Left ventricle myocardium inferior (tissue), 1 donor: ENCODE data around the gene LHFPL2. TPM values are rescaled to one million over a fixed set of nuclear protein-coding genes. Genes with fewer than 3 reads are reported as not detected.

Experiments used
- DNase-seq: peaks from one replicate; pipeline ENCODE4 v3.0.0-alpha.2; 2020
- H3K27ac ChIP-seq: fragments of 200-600 bp; replicated peaks from 2 replicates; pipeline ENCODE4 v1.8.0; 2021
- H3K27me3 ChIP-seq: fragments of 200-600 bp; 2 replicates; pipeline ENCODE4 v1.8.0; 2021; ENCODE audit warnings: low read depth
- H3K36me3 ChIP-seq: fragments of 200-600 bp; 2 replicates; pipeline ENCODE4 v1.8.0; 2021
- H3K4me1 ChIP-seq: fragments of 200-600 bp; 2 replicates; pipeline ENCODE4 v1.8.0; 2021
- H3K4me3 ChIP-seq: fragments of 200-600 bp; 2 replicates; pipeline ENCODE4 v1.8.0; 2021; ENCODE audit warnings: mild to moderate bottlenecking, moderate library complexity
- H3K9me3 ChIP-seq: fragments of 200-600 bp; replicated peaks from 2 replicates; pipeline ENCODE4 v1.8.0; 2021
- CTCF ChIP-seq: fragments of 200-600 bp; IDR thresholded peaks from 2 replicates; pipeline ENCODE4 v1.8.0; 2021; ENCODE audit warnings: antibody characterized with exemption, mild to moderate bottlenecking, borderline replicate concordance
- intact Hi-C: fragments of 100-400 bp; cut with micrococcal nuclease; formaldehyde crosslinking; loops from one replicate; pipeline ENCODE4 v1.11.0; 2022
- total RNA-seq: library from RNA; stranded (reverse); fragmentation: NEBNext Ultra II Directional; extraction: Animal tissue kit (Norgen Biotek cat#: 25700); gene quantifications from one replicate; pipeline ENCODE4 v1.2.1, GENCODE V29; 2021
- donor health status: DM: no; HTN: yes; CAD: no; lungs with severe emphysema.

LHFPL2 gene
- total RNA-seq, 1 donor from 2014 or later, result 5.0 TPM

DNA sequence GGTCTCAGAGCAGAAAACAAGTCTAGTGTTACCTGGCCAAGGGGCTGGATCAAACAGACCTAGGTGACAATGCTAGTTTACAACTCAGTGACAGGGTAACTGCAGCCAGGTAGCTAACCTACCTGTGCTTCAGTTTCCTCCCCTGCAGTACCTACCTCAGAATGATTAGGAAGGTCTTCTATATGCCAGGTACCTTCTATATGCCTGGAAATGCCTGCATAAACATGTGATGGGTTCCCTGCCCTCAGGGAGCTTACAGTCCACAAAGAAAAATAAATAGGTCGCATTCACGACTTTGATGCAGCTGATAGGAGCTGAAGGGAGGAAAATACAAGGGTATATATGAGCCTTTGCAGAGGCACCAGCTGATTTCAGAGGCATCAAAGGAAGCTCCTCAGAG is 16.1 kb downstream of the LHFPL2 start:
- H3K36me3 ChIP-seq, result peaks cover 28% of the 10 kb centered on the region
- no peaks in the 10 kb centered on the region for H3K9me3 ChIP-seq
- no peaks in the 10 kb centered on the region for H3K27me3 ChIP-seq
- no peak overlapping the region for H3K27ac ChIP-seq
- no peak overlapping the region for H3K4me3 ChIP-seq
- intact Hi-C loops, result no loop called here
- DNase-seq, result no peak
- peaks cover 59% of the 10 kb centered on the region for H3K4me1 ChIP-seq
- TF ChIP-seq CTCF, result no peak

DNA sequence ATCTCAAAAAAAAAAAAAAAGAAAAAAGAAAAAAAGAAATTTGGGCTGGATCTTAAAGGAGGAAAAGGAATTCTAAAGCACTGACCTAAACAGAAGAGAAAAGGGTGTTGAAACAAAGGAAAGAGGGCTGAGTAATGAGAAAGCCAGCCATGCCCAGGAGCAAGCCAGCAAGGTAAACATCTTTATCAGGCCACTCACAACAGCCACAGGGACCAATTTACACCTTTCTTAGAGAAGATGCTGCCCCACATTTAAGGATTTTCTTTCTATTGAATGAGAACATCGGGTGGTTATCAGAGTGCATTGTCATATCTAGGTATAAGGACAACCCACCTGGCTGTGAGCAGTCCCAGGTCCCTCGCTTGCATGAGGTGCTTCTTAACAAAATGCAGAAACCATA is 16.6 kb downstream of the LHFPL2 start:
- Histone ChIP-seq H3K36me3 (peaks cover 28% of the 10 kb centered on the region), H3K27me3 (no peaks in the 10 kb centered on the region), H3K4me1 (peaks cover 58% of the 10 kb centered on the region), H3K4me3 (no peak overlapping the region), H3K27ac (no peak overlapping the region), H3K9me3 (no peaks in the 10 kb centered on the region)
- intact Hi-C loops, result no loop called here
- no peak for TF ChIP-seq CTCF
- DNase-seq, result no peak

DNA sequence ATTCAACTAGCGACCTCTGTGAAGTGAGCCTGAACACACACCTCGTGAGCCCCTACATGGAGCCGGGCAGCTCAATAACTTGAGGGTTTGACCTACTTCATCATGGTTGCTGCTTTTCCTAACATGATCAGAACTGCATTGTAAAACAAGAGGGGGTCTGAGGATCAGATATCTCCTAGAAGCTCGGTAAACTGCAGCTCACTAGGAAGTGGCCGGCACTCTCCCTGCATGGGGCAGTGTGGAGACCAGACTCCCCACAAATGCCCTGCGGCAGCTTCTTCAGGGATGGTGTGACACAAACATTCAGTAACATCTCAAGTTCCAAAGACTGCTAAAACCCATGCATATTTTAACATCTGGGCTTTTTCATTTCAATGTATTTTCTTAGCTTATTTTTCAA is 18.5 kb downstream of the LHFPL2 start:
- peaks cover 28% of the 10 kb centered on the region for H3K36me3 ChIP-seq
- H3K4me3 ChIP-seq, result no peak overlapping the region
- no peak overlapping the region for H3K27ac ChIP-seq
- intact Hi-C loops, result no loop called here
- DNase-seq, result no peak
- H3K27me3 ChIP-seq, result no peaks in the 10 kb centered on the region
- H3K9me3 ChIP-seq, result no peaks in the 10 kb centered on the region
- TF ChIP-seq CTCF, result no peak
- peaks cover 62% of the 10 kb centered on the region for H3K4me1 ChIP-seq

GRCh38 chr5:78629624-78630023 is 18.9 kb downstream of the LHFPL2 start:
- no peak for DNase-seq
- no peak for TF ChIP-seq CTCF
- no peaks in the 10 kb centered on the region for H3K27me3 ChIP-seq
- H3K27ac ChIP-seq, result no peak overlapping the region
- intact Hi-C loops, result no loop called here
- no peaks in the 10 kb centered on the region for H3K9me3 ChIP-seq
- H3K36me3 ChIP-seq, result peaks cover 28% of the 10 kb centered on the region
- H3K4me3 ChIP-seq, result no peak overlapping the region
- H3K4me1 ChIP-seq, result peaks cover 62% of the 10 kb centered on the region

DNA sequence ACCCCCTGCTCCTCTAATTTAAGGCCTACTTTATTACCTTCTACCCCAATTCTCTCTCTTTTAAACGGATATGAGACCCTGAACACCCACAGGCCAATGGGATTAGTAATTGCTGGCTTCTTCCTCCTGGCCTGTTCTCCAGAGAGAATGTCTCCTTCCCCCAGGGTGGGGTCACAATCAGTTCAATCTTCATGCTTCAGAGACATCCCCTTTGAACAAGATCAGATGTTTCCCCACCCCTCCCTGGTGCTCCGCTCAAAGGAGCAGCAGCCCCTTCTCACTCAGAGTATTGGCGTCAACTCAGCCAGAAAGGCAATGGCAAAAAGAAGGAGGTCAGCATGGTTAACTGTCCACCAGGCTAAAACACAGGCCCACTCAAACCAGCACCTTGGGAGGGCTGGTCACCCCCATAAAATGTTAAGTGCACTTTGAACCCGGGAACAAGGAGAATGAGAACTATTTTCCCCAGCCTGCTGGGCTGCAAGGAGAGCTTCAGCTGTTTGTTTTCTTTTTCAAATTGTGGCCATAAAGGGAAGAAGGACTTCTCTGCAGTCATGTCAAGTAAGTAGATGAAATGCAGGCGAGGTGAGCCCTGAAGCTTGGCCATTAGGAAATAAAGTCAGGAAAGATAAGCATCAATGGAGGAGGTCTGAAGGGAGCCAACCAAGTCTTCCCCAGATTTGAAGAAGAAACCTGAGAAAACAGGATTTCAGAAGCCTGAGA is 20.1 kb downstream of the LHFPL2 start:
- Histone ChIP-seq H3K4me3 (no peak overlapping the region), H3K27ac (no peak overlapping the region), H3K9me3 (no peaks in the 10 kb centered on the region), H3K36me3 (peaks cover 28% of the 10 kb centered on the region), H3K27me3 (no peaks in the 10 kb centered on the region), H3K4me1 (peaks cover 65% of the 10 kb centered on the region)
- DNase-seq, result no peak
- intact Hi-C loops, result no loop called here
- no peak for TF ChIP-seq CTCF

GRCh38 chr5:78627766-78628165 is 20.8 kb downstream of the LHFPL2 start:
- no peak overlapping the region for H3K4me3 ChIP-seq
- intact Hi-C loops, result no loop called here
- TF ChIP-seq CTCF, result no peak
- no peaks in the 10 kb centered on the region for H3K9me3 ChIP-seq
- no peak for DNase-seq
- peaks cover 27% of the 10 kb centered on the region for H3K36me3 ChIP-seq
- H3K27ac ChIP-seq, result no peak overlapping the region
- H3K27me3 ChIP-seq, result no peaks in the 10 kb centered on the region
- H3K4me1 ChIP-seq, result peaks cover 65% of the 10 kb centered on the region
